ENCODE results near the gene NCF4.

The NCF4 gene

GRCh38 chr22:36868546-36869181 lies 7.9 kb downstream of the NCF4 start:
- Mint-ChIP-seq H3K27ac (peak overlapping the region; percentile 72), H3K4me3 (no peak overlapping the region), H3K9me3 (no peaks in the 10 kb centered on the region), H3K4me1 (peaks cover 69% of the 10 kb centered on the region), H3K36me3 (peaks cover 17% of the 10 kb centered on the region)
- no peak for DNase-seq (ENCODE audit: low spot score in 2 of 2)
- ATAC-seq, result no peak

- H3K4me3 Mint-ChIP-seq, result no peak overlapping the region
- H3K27ac Mint-ChIP-seq, result peak overlapping the region; percentile 89
- H3K4me1 Mint-ChIP-seq, result peaks cover 66% of the 10 kb centered on the region
- H3K36me3 Mint-ChIP-seq, result peaks cover 23% of the 10 kb centered on the region
- DNase-seq (ENCODE audit: low spot score in 2 of 2), result no peak
- H3K9me3 Mint-ChIP-seq, result no peaks in the 10 kb centered on the region
- ATAC-seq, result no peak
Observed at GRCh38 chr22:36870250-36870649, 9.4 kb downstream of the NCF4 start.

GRCh38 chr22:36871669-36872081 lies 10.9 kb downstream of the NCF4 start:
- DNase-seq (ENCODE audit: low spot score in 2 of 2) (no peak), ATAC-seq (no peak)
- Mint-ChIP-seq H3K4me1 (peaks cover 55% of the 10 kb centered on the region), H3K27ac (peak overlapping the region; percentile 89), H3K36me3 (peaks cover 23% of the 10 kb centered on the region), H3K9me3 (no peaks in the 10 kb centered on the region), H3K4me3 (no peak overlapping the region)

- Mint-ChIP-seq H3K4me1 (peaks cover 56% of the 10 kb centered on the region), H3K27ac (peak overlapping the region; percentile 89), H3K9me3 (no peaks in the 10 kb centered on the region), H3K4me3 (no peak overlapping the region), H3K36me3 (peaks cover 23% of the 10 kb centered on the region)
- no peak for ATAC-seq
- no peak for DNase-seq (ENCODE audit: low spot score in 2 of 2)
Observed at GRCh38 chr22:36872084-36872483, 11.3 kb downstream of the NCF4 start.

- Mint-ChIP-seq H3K9me3 (no peaks in the 10 kb centered on the region), H3K27ac (peak overlapping the region; percentile 89), H3K36me3 (peaks cover 23% of the 10 kb centered on the region), H3K4me1 (peaks cover 57% of the 10 kb centered on the region), H3K4me3 (peak overlapping the region; percentile 44)
- ATAC-seq (no peak), DNase-seq (ENCODE audit: low spot score in 2 of 2) (no peak)
Observed at GRCh38 chr22:36872866-36873498, 12.2 kb downstream of the NCF4 start.

- Mint-ChIP-seq H3K27ac (peak overlapping the region; percentile 89), H3K4me1 (peaks cover 51% of the 10 kb centered on the region), H3K4me3 (peak overlapping the region; percentile 44), H3K36me3 (peaks cover 23% of the 10 kb centered on the region), H3K9me3 (no peaks in the 10 kb centered on the region)
- DNase-seq (ENCODE audit: low spot score in 2 of 2) (peak; percentile 36 to 84), ATAC-seq (peak; percentile 96)
Observed at GRCh38 chr22:36873614-36874308, 13.0 kb downstream of the NCF4 start.

- peak overlapping the region; percentile 89 for H3K27ac Mint-ChIP-seq
- H3K36me3 Mint-ChIP-seq, result peaks cover 23% of the 10 kb centered on the region
- ATAC-seq (no peak), DNase-seq (ENCODE audit: low spot score in 2 of 2) (no peak)
- peak overlapping the region; percentile 44 for H3K4me3 Mint-ChIP-seq
- no peaks in the 10 kb centered on the region for H3K9me3 Mint-ChIP-seq
- H3K4me1 Mint-ChIP-seq, result peaks cover 51% of the 10 kb centered on the region
Observed at GRCh38 chr22:36874309-36874696, 13.5 kb downstream of the NCF4 start.

GRCh38 chr22:36874736-36875135 lies 13.9 kb downstream of the NCF4 start:
- Mint-ChIP-seq H3K4me3 (no peak overlapping the region), H3K36me3 (peaks cover 23% of the 10 kb centered on the region), H3K4me1 (peaks cover 51% of the 10 kb centered on the region), H3K9me3 (peaks cover 4% of the 10 kb centered on the region), H3K27ac (peak overlapping the region; percentile 89)
- no peak for ATAC-seq
- DNase-seq (ENCODE audit: low spot score in 2 of 2), result no peak

GRCh38 chr22:36875741-36876140 lies 14.9 kb downstream of the NCF4 start:
- H3K9me3 Mint-ChIP-seq, result peaks cover 9% of the 10 kb centered on the region
- H3K4me1 Mint-ChIP-seq, result peaks cover 46% of the 10 kb centered on the region
- peak overlapping the region; percentile 89 for H3K27ac Mint-ChIP-seq
- DNase-seq (ENCODE audit: low spot score in 2 of 2) (no peak), ATAC-seq (no peak)
- no peak overlapping the region for H3K4me3 Mint-ChIP-seq
- H3K36me3 Mint-ChIP-seq, result peaks cover 23% of the 10 kb centered on the region

- Mint-ChIP-seq H3K9me3 (peaks cover 19% of the 10 kb centered on the region), H3K36me3 (peaks cover 14% of the 10 kb centered on the region), H3K4me3 (no peak overlapping the region), H3K27ac (no peak overlapping the region), H3K4me1 (peaks cover 20% of the 10 kb centered on the region)
- DNase-seq (ENCODE audit: low spot score in 2 of 2) (no peak), ATAC-seq (no peak)
Observed at GRCh38 chr22:36879775-36880174, 19.0 kb downstream of the NCF4 start.

- Mint-ChIP-seq H3K9me3 (peaks cover 19% of the 10 kb centered on the region), H3K36me3 (peaks cover 14% of the 10 kb centered on the region), H3K27ac (peak overlapping the region; percentile 40), H3K4me1 (peaks cover 16% of the 10 kb centered on the region), H3K4me3 (no peak overlapping the region)
- ATAC-seq, result peak; percentile 71
- DNase-seq (ENCODE audit: low spot score in 2 of 2), result no peak
Observed at GRCh38 chr22:36881504-36882245, 20.9 kb downstream of the NCF4 start.

GRCh38 chr22:36884349-36885158 lies 23.7 kb downstream of the NCF4 start:
- Mint-ChIP-seq H3K27ac (no peak overlapping the region), H3K9me3 (peaks cover 17% of the 10 kb centered on the region), H3K4me1 (peaks cover 17% of the 10 kb centered on the region), H3K4me3 (no peak overlapping the region), H3K36me3 (peaks cover 14% of the 10 kb centered on the region)
- peak; percentile 78 for ATAC-seq
- DNase-seq (ENCODE audit: low spot score in 2 of 2), result no peak

- Mint-ChIP-seq H3K4me3 (no peak overlapping the region), H3K36me3 (peaks cover 14% of the 10 kb centered on the region), H3K9me3 (peaks cover 10% of the 10 kb centered on the region), H3K27ac (no peak overlapping the region), H3K4me1 (peaks cover 17% of the 10 kb centered on the region)
- DNase-seq (ENCODE audit: low spot score in 2 of 2) (no peak), ATAC-seq (no peak)
Observed at GRCh38 chr22:36885474-36885873, 24.7 kb downstream of the NCF4 start.

- no peak for ATAC-seq
Observed at GRCh38 chr22:36886016-36886415, 25.2 kb downstream of the NCF4 start.

More at GRCh38 chr22:36886016-36886415, 25.2 kb downstream of the NCF4 start:
- Mint-ChIP-seq H3K9me3 (peaks cover 10% of the 10 kb centered on the region), H3K36me3 (peaks cover 14% of the 10 kb centered on the region), H3K27ac (no peak overlapping the region), H3K4me1 (peaks cover 17% of the 10 kb centered on the region), H3K4me3 (no peak overlapping the region)
- DNase-seq (ENCODE audit: low spot score in 2 of 2), result no peak
